Thyroid gland (tissue), 4 donors: Measurements from ENCODE around the gene PNPLA2.

Experiments
- CTCF ChIP-seq, 6 experiments: fragments of 200-600 bp in 3 of 6; fragments of 450-650 bp in 3 of 6; sonication (generic) in 3 of 6; IDR thresholded peaks; one replicate each; pipeline ENCODE4 v1.5.1; 2016 to 2019; ENCODE audit warnings: antibody characterized with exemption in 6 of 6, mild to moderate bottlenecking in 2 of 6, inconsistent platforms in 1 of 6, moderate library complexity in 1 of 6
- POLR2A ChIP-seq, 2 donors: fragments of 450-650 bp; IDR thresholded peaks; one replicate each; pipeline ENCODE4 v1.6.1; 2017; ENCODE audit warnings: antibody characterized with exemption in 2 of 2, mild to moderate bottlenecking in 2 of 2, moderate library complexity in 1 of 2

- no peak for TF ChIP-seq CTCF (IDR thresholded peaks at IDR 0.05)
- TF ChIP-seq POLR2A (IDR thresholded peaks at IDR 0.05): no peak
Observed at GRCh38 chr11:793556-793955, 25.2 kb upstream of the PNPLA2 start.
